ENCODE results near the gene FCN3.

GRCh38 chr1:27348861-27349783 is 25.5 kb downstream of the FCN3 start:
- TF ChIP-seq ZBTB11 (CRISPR knock-in tag; IDR thresholded peaks at IDR 0.05) (no peak), MXI1 (IDR thresholded peaks at IDR 0.05; ENCODE audit: low read depth, low read length) (no peak), CBFB (IDR thresholded peaks at IDR 0.05; ENCODE audit: low read depth) (no peak), YY1 (IDR thresholded peaks at IDR 0.05; ENCODE audit: low read depth, low read length) (no peak), NR2C2 (IDR thresholded peaks at IDR 0.05; ENCODE audit: borderline replicate concordance, control insufficient read depth, insufficient read length, low read depth) (peak; percentile 76), STAT3 (IDR thresholded peaks at IDR 0.05; ENCODE audit: low read depth, low read length) (no peak), EP300 (IDR thresholded peaks at IDR 0.05; ENCODE audit: borderline replicate concordance in 1 of 2, control insufficient read depth in 1 of 2, low read depth in 2 of 2, low read length in 2 of 2) (no peak), ZBTB40 (IDR thresholded peaks at IDR 0.05; ENCODE audit: borderline replicate concordance) (no peak), SMC3 (IDR thresholded peaks at IDR 0.05; ENCODE audit: borderline replicate concordance, low read length) (no peak), CTCF (IDR thresholded peaks at IDR 0.05 in 2 of 3, conservative IDR thresholded peaks at IDR 0.05 in 1 of 3; ENCODE audit: control insufficient read depth in 2 of 3, extremely low read depth in 1 of 3, insufficient read depth in 1 of 3, low read depth in 3 of 3, low read length in 3 of 3) (no peak), CHD1 (IDR thresholded peaks at IDR 0.05; ENCODE audit: low read depth, low read length) (no peak), POLR2AphosphoS2 (IDR thresholded peaks at IDR 0.05; ENCODE audit: low read depth, low read length) (no peak)

All from GM12878 (cell line).